Naive thymus-derived CD8-positive, alpha-beta T cell (primary cell): ENCODE data around the gene CCDC88B. TPM values are rescaled to one million over a fixed set of nuclear protein-coding genes. Genes with fewer than 3 reads are reported as not detected.

Experiments used
- ATAC-seq, 2 donors: fragments of 150-1000 bp; cut with Tn5 transposase in 1 of 2; sonication (Bioruptor Pico), chemical (Tn5 transposase) in 1 of 2; 1 replicate in 1 of 2; 2 replicates in 1 of 2; pipeline ENCODE4 v1.10.0; 2021; ENCODE audit warnings: mild to moderate bottlenecking in 2 of 2, moderate library complexity in 2 of 2
- POLR2A ChIA-PET: fragments of 350-600 bp; sonication (Branson Sonifier 250); formaldehyde crosslinking; loops from one replicate; lab custom pipeline; 2021; ENCODE audit warnings: antibody characterized with exemption; lab: Charles Lee
- DNase-seq, 10 donors: peaks; one replicate each; pipeline versions ENCODE4 v3.0.0 to v3.0.0-alpha.2; 2020 to 2022
- H3K27ac Mint-ChIP-seq, 10 donors: one replicate each; pipeline ENCODE4 v1.8.0; 2020 to 2022; ENCODE audit warnings: mild to moderate bottlenecking in 10 of 10, mixed read lengths in 10 of 10, moderate library complexity in 4 of 10, inconsistent platforms in 1 of 10
- H3K27me3 Mint-ChIP-seq, 5 donors: one replicate each; pipeline ENCODE4 v1.8.0; 2021 to 2022; ENCODE audit warnings: mixed read lengths in 5 of 5
- H3K36me3 Mint-ChIP-seq, 3 donors: one replicate each; pipeline ENCODE4 v1.8.0; 2020 to 2022; ENCODE audit warnings: mixed read lengths in 3 of 3, mild to moderate bottlenecking in 2 of 3, inconsistent platforms in 1 of 3
- H3K4me1 Mint-ChIP-seq, 4 donors: one replicate each; pipeline ENCODE4 v1.8.0; 2021 to 2022; ENCODE audit warnings: mixed read lengths in 4 of 4
- H3K4me3 Mint-ChIP-seq, 10 donors: one replicate each; pipeline ENCODE4 v1.8.0; 2020 to 2022; ENCODE audit warnings: mild to moderate bottlenecking in 10 of 10, mixed read lengths in 10 of 10, moderate library complexity in 6 of 10, inconsistent platforms in 1 of 10
- H3K9me3 Mint-ChIP-seq, 9 donors: one replicate each; pipeline ENCODE4 v1.8.0; 2020 to 2022; ENCODE audit warnings: mixed read lengths in 9 of 9, mild to moderate bottlenecking in 3 of 9, inconsistent platforms in 1 of 9, moderate library complexity in 1 of 9
- polyA plus RNA-seq, 3 donors: library from polyadenylated mRNA; unstranded; fragments of 300-500 nt; fragmentation: Illumina TruSeq; gene quantifications; one replicate each; pipeline ENCODE4 v1.2.3, GENCODE V29; 2021
- total RNA-seq, 8 experiments: library from RNA in 2 of 8; stranded (reverse) in 2 of 8; gene quantifications; one replicate each; pipeline ENCODE4 v1.2.3 and lab custom pipeline; 2021 to 2026

Gene CCDC88B
- total and polyA plus RNA-seq, 5 experiments from 2014 or later: 10.4 to 119 (median 37.0) TPM

DNA sequence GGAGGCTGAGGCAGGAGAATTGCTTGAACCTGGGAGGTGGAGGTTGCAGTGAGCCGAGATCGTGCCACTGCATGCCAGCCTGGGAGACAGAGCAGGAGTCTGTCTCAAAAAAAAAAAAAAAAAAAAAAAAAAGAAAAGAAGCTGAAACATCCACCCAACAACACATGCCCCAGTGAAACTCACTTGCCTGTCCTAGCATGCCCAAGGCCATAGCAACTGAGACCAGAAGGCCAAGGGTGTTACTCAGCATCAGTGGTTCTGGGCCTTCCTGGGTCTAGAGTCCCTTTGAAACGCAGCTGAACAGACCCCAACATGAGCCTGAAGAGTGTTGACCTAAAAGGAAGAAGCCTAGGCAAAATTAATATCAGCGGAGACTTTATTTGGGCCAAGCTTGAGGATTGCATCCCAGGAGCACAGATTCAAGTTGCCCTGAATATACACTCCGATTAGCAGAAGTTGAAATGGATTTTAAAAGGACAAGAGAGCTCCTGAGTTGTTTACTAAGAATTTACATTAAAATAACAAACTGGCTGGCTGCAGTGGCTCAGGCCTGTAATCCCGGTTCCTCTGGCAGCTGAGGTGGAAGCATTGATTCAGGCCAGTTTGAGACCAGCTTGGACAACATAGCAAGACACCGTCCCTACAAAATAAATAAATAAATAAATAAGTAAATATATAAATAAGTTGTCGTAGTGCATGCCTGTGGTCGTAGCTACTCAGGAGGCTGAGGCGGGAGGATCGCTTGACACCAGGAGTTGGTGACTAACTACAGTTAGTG, 15.1 kb upstream of the CCDC88B start:
- ATAC-seq: no peak
- Mint-ChIP-seq H3K9me3 (no peaks in the 10 kb centered on the region), H3K36me3 (peaks cover 0 to 26% (median 3%) of the 10 kb centered on the region in 3 donors)

DNA sequence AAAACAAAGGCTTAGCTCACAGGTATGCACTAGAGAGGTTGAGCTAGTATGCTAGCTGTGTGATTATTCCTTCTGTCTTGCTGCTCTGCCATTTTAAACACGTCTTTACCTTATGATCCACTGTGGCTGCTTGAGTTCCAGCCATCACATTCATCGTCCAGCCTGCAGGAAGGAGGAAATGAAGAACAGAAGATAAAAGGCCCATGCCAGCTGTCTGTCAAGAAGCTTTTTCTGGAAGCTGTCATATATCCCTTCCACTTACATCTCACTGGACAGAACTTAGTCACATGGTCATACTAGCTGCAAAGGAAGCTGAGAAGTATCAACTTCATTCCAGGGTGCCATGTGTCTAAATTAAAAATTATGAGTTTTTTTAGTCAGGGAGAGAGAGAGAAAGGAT, 12.6 kb upstream of the CCDC88B start:
- Mint-ChIP-seq H3K4me3 (no peak overlapping the region), H3K4me1 (peaks cover 4 to 12% (median 9%) of the 10 kb centered on the region in 4 donors), H3K36me3 (peaks cover 0 to 2% (median 0%) of the 10 kb centered on the region in 3 donors), H3K9me3 (no peaks in the 10 kb centered on the region), H3K27me3 (no peaks in the 10 kb centered on the region), H3K27ac (no peak overlapping the region)
- POLR2A ChIA-PET: no interaction called here
- ATAC-seq (no peak), DNase-seq (no peak)

More for the DNA sequence above, 15.1 kb upstream of the CCDC88B start:
- no peak for DNase-seq
- Mint-ChIP-seq H3K4me3 (no peak overlapping the region), H3K4me1 (peaks cover 8 to 13% (median 11%) of the 10 kb centered on the region in 4 donors), H3K27me3 (no peaks in the 10 kb centered on the region), H3K27ac (no peak overlapping the region)
- POLR2A ChIA-PET: interaction anchor here (0.7 to 1.3 kb wide), 3 partner anchors 15 to 28 kb away, joined by 3 read pairs; partner anchors contain the start of gene CCDC88B

DNA sequence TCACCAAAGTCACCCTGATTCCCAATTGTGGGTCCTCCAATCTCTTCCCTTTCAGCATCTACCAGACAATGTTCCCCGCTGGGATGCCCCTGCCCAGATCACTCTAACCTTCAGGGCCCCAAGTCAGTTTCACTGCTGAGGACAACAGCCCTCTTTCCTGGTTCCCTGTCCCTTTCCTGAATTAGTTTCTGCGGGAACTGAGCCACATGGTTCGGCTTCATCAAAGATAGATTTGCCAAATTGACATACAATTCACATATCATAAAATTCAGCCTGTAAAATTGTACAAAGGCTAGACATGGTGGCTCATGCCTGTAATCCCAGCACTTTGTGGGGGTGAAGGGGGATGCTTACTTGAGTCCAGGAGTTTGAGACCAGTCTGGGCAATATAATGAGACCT, 12.0 kb upstream of the CCDC88B start:
- DNase-seq (no peak), ATAC-seq (no peak)
- Mint-ChIP-seq H3K4me3 (no peak overlapping the region), H3K27me3 (no peaks in the 10 kb centered on the region), H3K27ac (no peak overlapping the region), H3K4me1 (peaks cover 4 to 12% (median 9%) of the 10 kb centered on the region in 4 donors), H3K9me3 (no peaks in the 10 kb centered on the region), H3K36me3 (peaks cover 0 to 2% (median 0%) of the 10 kb centered on the region in 3 donors)
- POLR2A ChIA-PET: no interaction called here

DNA sequence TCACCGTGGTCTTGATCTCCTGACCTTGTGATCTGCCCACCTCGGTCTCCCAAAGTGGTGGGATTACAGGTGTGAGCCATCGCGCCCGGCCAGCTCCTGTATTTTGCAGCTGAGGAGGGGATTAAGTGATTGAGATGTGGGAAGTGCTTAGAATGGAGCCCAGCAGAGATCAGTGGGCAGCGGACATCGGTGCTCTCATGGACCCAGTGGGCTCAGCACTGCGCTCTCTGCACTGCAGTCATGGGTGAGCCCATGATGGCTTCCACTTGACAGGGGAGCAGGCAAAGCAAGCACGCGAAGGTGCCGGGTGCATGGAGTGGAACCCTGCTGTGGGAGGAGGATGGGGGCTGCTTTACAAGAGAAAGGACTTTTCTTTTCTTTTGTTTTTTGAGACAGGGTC, 9.1 kb upstream of the CCDC88B start:
- DNase-seq (no peak), ATAC-seq (no peak)
- POLR2A ChIA-PET: interaction anchor here (0.6 to 2.9 kb wide), 3 partner anchors 11 to 135 kb away, joined by 3 to 13 read pairs (median 5); partner anchors contain the start of genes PRDX5 and TRMT112
- peak overlapping the region in 2 of 10 donors; percentile 18 to 48 for H3K27ac Mint-ChIP-seq
- peaks cover 4 to 19% (median 9%) of the 10 kb centered on the region in 4 donors for H3K4me1 Mint-ChIP-seq
- H3K27me3 Mint-ChIP-seq: no peaks in the 10 kb centered on the region
- H3K9me3 Mint-ChIP-seq: no peaks in the 10 kb centered on the region
- H3K36me3 Mint-ChIP-seq: peaks cover 0 to 8% (median 0%) of the 10 kb centered on the region in 3 donors
- no peak overlapping the region for H3K4me3 Mint-ChIP-seq

DNA sequence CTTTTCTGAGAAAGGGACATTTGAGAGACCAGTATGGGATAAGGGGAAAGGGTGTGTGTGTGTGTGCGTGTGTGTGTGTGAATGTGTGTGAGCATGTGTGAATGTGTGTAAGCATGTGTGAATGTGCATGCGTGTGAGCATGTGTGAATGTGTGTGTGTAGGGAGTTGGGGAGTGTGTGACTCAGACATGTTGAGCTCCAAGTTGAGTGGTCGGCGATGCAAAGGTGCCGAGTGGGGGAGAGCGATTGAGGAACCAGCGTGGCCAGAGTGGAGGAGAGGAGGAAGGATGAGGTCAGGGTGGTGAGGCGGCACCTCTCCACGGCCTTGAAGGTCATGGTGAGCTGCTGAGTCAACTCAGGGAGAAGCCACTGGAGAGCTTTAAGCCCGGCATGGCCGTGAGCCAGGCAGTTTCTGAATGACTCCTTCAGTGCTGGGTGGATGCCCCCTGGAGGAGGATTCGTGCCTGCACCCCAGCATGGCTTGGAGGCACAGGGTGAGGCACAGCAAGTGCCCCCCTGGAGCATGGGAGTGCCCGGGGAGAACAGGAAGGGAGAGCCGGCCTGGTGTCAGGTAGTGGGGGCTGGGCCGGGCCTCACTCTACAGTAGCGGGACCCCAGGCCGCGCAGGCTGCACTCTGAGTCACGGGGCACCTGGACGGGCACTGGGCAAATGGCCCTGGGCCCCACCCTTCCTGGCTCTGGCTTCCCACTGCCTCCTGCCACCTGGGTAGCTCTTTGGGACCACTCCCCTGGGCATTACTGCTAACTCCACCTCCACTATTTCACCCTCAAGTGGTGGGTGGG, 8.2 kb upstream of the CCDC88B start:
- Mint-ChIP-seq H3K9me3 (no peaks in the 10 kb centered on the region), H3K36me3 (peaks cover 0 to 8% (median 0%) of the 10 kb centered on the region in 3 donors), H3K27me3 (no peaks in the 10 kb centered on the region), H3K4me3 (peak overlapping the region in 7 of 10 donors; percentile 0 to 77 (median 16)), H3K27ac (peak overlapping the region in 7 of 10 donors; percentile 18 to 90 (median 44)), H3K4me1 (peaks cover 4 to 19% (median 10%) of the 10 kb centered on the region in 4 donors)
- POLR2A ChIA-PET: interaction anchor here (0.6 to 2.9 kb wide), 5 partner anchors 8 to 136 kb away, joined by 3 to 13 read pairs (median 5); partner anchors contain the start of genes CCDC88B, PRDX5 and TRMT112
- ATAC-seq (peak; percentile 93 to 94), DNase-seq (peak in 9 of 10 donors; percentile 36 to 61 (median 58))

DNA sequence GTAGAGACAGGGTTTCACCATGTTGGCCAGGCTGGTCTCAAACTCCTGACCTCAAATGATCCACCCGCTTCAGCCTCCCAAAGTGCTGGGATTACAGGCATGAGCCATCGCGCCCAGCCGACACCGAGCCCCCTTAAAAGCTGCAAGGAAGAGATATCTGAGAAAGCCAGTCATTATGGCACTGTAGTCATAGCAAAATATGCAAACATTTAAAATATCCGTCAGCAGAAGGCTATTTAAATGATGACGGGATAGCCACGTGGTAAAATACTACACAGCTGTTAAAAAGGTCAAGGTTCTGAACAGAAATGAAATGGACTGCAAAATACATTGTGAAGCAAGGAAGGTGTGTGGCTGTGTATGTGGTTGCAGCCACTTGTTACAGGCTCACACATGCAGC, 6.4 kb upstream of the CCDC88B start:
- Mint-ChIP-seq H3K36me3 (peaks cover 0 to 18% (median 0%) of the 10 kb centered on the region in 3 donors), H3K9me3 (no peaks in the 10 kb centered on the region), H3K27ac (no peak overlapping the region), H3K27me3 (no peaks in the 10 kb centered on the region), H3K4me1 (peaks cover 4 to 28% (median 14%) of the 10 kb centered on the region in 4 donors), H3K4me3 (no peak overlapping the region)
- POLR2A ChIA-PET: interaction anchor here (3.3 kb wide), 1 partner anchor 16 kb away, joined by 8 read pairs; the partner anchor contains the start of genes PRDX5 and TRMT112
- DNase-seq: no peak
- no peak for ATAC-seq

DNA sequence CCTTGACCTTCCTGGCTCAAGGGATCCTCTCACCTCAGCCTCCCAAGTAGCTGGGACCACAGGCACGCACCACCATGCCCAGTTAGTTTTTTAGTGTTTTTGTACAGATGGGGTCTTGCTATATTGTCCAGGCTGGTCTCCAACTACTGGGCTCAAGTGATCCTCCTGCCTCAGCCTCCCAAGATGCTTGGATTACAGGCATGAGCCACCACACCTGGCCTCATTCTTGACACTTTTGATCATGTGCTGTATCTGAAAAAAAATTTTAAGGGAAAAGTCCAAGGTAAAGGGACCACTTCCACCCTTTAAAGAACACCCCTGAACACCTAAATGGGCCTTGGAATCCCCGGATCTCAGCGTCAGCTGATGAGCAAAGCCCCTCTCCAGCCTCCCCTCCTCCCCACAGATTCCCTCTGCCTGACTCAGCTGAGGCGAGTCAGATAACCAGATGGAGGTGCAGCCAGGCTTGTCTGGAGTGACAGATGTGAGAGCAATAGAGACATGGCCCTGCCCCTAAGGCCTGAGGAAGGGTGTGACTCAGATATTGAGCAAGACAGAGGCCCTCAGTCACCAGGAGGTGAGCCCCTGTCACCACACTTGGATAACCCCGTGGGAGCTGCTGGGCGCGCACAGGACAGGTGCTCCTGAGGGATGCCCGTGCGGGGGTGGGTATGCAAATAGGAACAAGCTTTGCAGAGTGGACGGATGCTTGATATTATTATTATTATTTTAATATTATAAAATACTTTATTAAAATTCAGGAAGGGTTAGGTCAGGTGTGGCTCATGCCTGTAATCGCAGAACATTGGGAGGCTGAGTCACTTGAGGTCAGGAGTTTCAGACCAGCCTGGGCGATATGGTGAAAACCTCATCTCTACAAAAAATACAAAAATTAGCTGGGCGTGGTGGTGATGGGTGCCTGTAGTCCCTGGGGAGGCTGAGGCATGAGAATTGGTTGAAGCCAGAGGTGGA, 5.0 kb upstream of the CCDC88B start:
- Mint-ChIP-seq H3K27ac (peak overlapping the region in 2 of 10 donors; percentile 29 to 46), H3K36me3 (peaks cover 0 to 18% (median 0%) of the 10 kb centered on the region in 3 donors), H3K27me3 (no peaks in the 10 kb centered on the region), H3K4me3 (no peak overlapping the region), H3K9me3 (no peaks in the 10 kb centered on the region), H3K4me1 (peaks cover 13 to 41% (median 26%) of the 10 kb centered on the region in 4 donors)
- no peak for DNase-seq
- no peak for ATAC-seq
- POLR2A ChIA-PET: interaction anchor here (3.3 kb wide), 1 partner anchor 17 kb away, joined by 8 read pairs; the partner anchor contains the start of genes PRDX5 and TRMT112

DNA sequence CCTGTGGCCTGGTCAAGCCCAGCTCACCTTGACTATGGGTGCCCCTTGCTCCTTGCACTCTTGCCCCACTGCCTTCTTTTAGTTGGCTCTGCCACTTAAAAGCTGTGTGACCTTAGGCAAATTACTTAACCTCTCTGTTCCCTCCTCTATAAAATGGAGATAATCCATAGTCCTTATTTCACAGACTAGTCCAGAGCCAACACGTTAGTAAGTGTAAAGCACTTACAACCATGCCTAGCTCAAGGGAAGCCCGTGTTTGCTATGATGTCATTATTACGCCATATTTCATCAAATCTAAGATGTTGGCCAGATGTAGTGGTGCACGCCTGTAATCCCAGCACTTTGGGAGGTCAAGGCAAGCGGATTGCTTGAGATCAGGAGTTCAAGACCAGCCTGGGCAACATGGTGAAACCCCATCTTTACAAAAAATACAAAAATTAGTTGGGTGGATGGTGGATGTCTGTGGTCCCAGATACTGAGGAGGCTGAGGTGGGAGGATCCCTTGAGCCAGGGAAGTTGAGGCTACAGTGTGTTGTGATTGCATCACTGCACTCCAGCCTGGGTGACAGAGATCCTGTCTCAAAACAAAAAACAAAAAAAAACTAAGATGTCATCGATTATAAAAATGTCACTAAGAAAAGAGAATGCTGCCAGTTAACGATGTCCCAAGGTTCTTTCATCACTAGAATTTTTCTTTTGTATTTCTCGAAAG, 2.3 kb upstream of the CCDC88B start:
- H3K4me3 Mint-ChIP-seq: peak overlapping the region in 1 of 10 donors; percentile 53
- H3K4me1 Mint-ChIP-seq: peaks cover 15 to 52% (median 41%) of the 10 kb centered on the region in 4 donors
- no peaks in the 10 kb centered on the region for H3K9me3 Mint-ChIP-seq
- ATAC-seq (no peak), DNase-seq (no peak)
- peak overlapping the region in 7 of 10 donors; percentile 25 to 92 (median 47) for H3K27ac Mint-ChIP-seq
- POLR2A ChIA-PET: interaction anchor here (0.6 to 0.7 kb wide), 2 partner anchors 20 to 132 kb away, joined by 3 to 5 read pairs; partner anchors contain the start of gene PRDX5
- peaks cover 0 to 20% (median 0%) of the 10 kb centered on the region in 3 donors for H3K36me3 Mint-ChIP-seq
- H3K27me3 Mint-ChIP-seq: no peaks in the 10 kb centered on the region

DNA sequence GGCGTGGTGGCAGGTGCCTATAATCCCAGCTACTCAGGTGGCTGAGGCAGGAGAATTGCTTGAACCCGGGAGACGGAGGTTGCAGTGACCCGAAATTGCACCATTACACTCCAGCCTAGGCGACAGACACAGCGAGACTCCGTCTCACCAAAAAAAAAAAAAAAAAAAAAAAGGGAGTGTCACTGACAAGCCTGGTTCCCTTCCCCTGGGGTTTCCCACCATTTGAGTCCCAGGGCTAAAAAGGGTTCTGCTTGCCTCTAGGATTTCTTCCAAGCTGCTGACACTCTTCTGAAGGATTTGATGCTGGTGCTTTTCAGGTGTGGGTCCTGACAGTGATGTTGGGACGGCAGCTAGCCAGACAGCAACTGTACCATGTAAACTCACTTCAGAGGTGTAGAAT, 1.3 kb upstream of the CCDC88B start:
- no peak for ATAC-seq
- H3K27me3 Mint-ChIP-seq: no peaks in the 10 kb centered on the region
- peak overlapping the region; percentile 90 to 98 (median 96) for H3K27ac Mint-ChIP-seq
- H3K36me3 Mint-ChIP-seq: peaks cover 0 to 20% (median 0%) of the 10 kb centered on the region in 3 donors
- peaks cover 16 to 55% (median 43%) of the 10 kb centered on the region in 4 donors for H3K4me1 Mint-ChIP-seq
- no peak for DNase-seq
- peak overlapping the region; percentile 57 to 92 (median 87) for H3K4me3 Mint-ChIP-seq
- POLR2A ChIA-PET: interaction anchor here (0.6 to 4.9 kb wide), 5 partner anchors 15 to 937 kb away, joined by 4 to 73 read pairs (median 5); partner anchors contain the start of genes PRDX5 and TRMT112
- H3K9me3 Mint-ChIP-seq: no peaks in the 10 kb centered on the region

DNA sequence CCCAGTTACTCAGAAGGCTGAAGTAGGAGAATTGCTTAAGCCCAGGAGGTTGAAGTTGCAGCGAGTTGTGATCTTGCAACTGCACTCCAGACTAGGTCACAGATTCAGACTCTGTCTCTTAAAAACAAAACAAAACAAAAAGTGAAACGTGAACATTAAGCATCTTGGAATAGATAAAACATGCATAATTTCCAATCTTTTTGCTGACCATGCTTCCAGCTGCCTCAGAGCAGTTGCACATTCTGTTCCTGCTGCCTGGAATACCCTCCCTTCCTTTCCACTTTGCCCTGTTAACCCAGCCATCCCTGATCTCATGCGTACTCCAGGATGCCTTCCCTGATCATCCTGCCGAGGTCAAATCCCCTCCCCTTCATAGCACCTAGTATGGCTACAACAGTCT, 718 bp upstream of the CCDC88B start:
- no peaks in the 10 kb centered on the region for H3K27me3 Mint-ChIP-seq
- no peak for DNase-seq
- H3K4me1 Mint-ChIP-seq: peaks cover 16 to 55% (median 43%) of the 10 kb centered on the region in 4 donors
- no peak for ATAC-seq
- no peaks in the 10 kb centered on the region for H3K9me3 Mint-ChIP-seq
- peak overlapping the region; percentile 90 to 98 (median 96) for H3K27ac Mint-ChIP-seq
- H3K36me3 Mint-ChIP-seq: peaks cover 0 to 19% (median 0%) of the 10 kb centered on the region in 3 donors
- POLR2A ChIA-PET: interaction anchor here (0.7 to 4.9 kb wide), 6 partner anchors 8 to 440 kb away, joined by 5 to 73 read pairs (median 8); partner anchors contain the start of genes PRDX5, RPS6KA4 and TRMT112
- H3K4me3 Mint-ChIP-seq: peak overlapping the region; percentile 85 to 92 (median 88)
